ENCODE results near the gene MFSD1. TPM values are rescaled to one million over a fixed set of nuclear protein-coding genes. Genes with fewer than 3 reads are reported as not detected.
A peak's percentile ranks its signal among the peaks of the same experiment; 100 is the strongest.

MFSD1 gene
- total and polyA plus RNA-seq, 8 donors = 8.9 to 37.4 (median 22.6) TPM

- no peak for DNase-seq
- 86 to 92% methylated on average over 8 of the region's 8 CpGs for WGBS, 2 donors
- Histone ChIP-seq H3K27ac (no peak overlapping the region), H3K9me3 (no peaks in the 10 kb centered on the region), H3K27me3 (no peaks in the 10 kb centered on the region), H3K4me1 (peaks cover 0 to 5% (median 4%) of the 10 kb centered on the region in 3 donors), H3K36me3 (no peaks in the 10 kb centered on the region), H3K4me3 (no peak overlapping the region)
- FAIRE-seq = no peak
- ATAC-seq = no peak
- no peak for TF ChIP-seq CTCF (IDR thresholded peaks at IDR 0.05)
- intact Hi-C loops (cut with DNase I) = loop anchor here in 2 of 3 donors (5.0 to 10.0 kb wide), 2 partner anchors 416 to 963 kb away; no protein-coding TSS in a partner anchor
Observed at GRCh38 chr3:158841387-158841786, 39.5 kb downstream of the MFSD1 start.

GRCh38 chr3:158842976-158843375 is 41.1 kb downstream of the MFSD1 start:
- Histone ChIP-seq H3K9me3 (no peaks in the 10 kb centered on the region), H3K36me3 (no peaks in the 10 kb centered on the region), H3K27me3 (no peaks in the 10 kb centered on the region), H3K4me3 (no peak overlapping the region), H3K27ac (no peak overlapping the region), H3K4me1 (peaks cover 0 to 5% (median 4%) of the 10 kb centered on the region in 3 donors)
- whole genome bisulfite sequencing, 2 donors = 55 to 77% methylated on average over 3 of the region's 3 CpGs
- no peak for ATAC-seq
- no peak for DNase-seq
- FAIRE-seq = no peak
- intact Hi-C loops (cut with DNase I) = loop anchor here in 2 of 3 donors (5.0 to 10.0 kb wide), 2 partner anchors 414 to 962 kb away; no protein-coding TSS in a partner anchor
- no peak for TF ChIP-seq CTCF (IDR thresholded peaks at IDR 0.05)

GRCh38 chr3:158845765-158846350 is 44.0 kb downstream of the MFSD1 start:
- 10% methylated on average over 5 of the region's 5 CpGs for WGBS, 2 donors
- Histone ChIP-seq H3K36me3 (no peaks in the 10 kb centered on the region), H3K4me1 (no peaks in the 10 kb centered on the region), H3K9me3 (no peaks in the 10 kb centered on the region), H3K27ac (no peak overlapping the region), H3K4me3 (no peak overlapping the region), H3K27me3 (no peaks in the 10 kb centered on the region)
- no peak for FAIRE-seq
- peak; percentile 60 to 84 (median 78) for ATAC-seq
- TF ChIP-seq CTCF (IDR thresholded peaks at IDR 0.05) = peak; percentile 53 to 70 (median 63)
- peak in 2 of 6 donors; percentile 9 to 28 for DNase-seq
- intact Hi-C loops (cut with DNase I) = loop anchor here in 1 of 3 donors (10.0 kb wide), 1 partner anchor 959 kb away; no protein-coding TSS in a partner anchor

GRCh38 chr3:158846803-158847451 is 45.1 kb downstream of the MFSD1 start:
- WGBS, 2 donors = 41 to 42% methylated on average over 3 of the region's 3 CpGs
- H3K27me3 ChIP-seq = no peaks in the 10 kb centered on the region
- no peaks in the 10 kb centered on the region for H3K36me3 ChIP-seq
- H3K27ac ChIP-seq = no peak overlapping the region
- intact Hi-C loops (cut with DNase I) = loop anchor here in 1 of 3 donors (10.0 kb wide), 1 partner anchor 958 kb away; no protein-coding TSS in a partner anchor
- no peaks in the 10 kb centered on the region for H3K4me1 ChIP-seq
- H3K9me3 ChIP-seq = no peaks in the 10 kb centered on the region
- ATAC-seq (no peak), DNase-seq (no peak), FAIRE-seq (no peak)
- H3K4me3 ChIP-seq = no peak overlapping the region
- no peak for TF ChIP-seq CTCF (IDR thresholded peaks at IDR 0.05)

- Histone ChIP-seq H3K36me3 (no peaks in the 10 kb centered on the region), H3K27ac (no peak overlapping the region), H3K4me1 (no peaks in the 10 kb centered on the region), H3K9me3 (no peaks in the 10 kb centered on the region), H3K4me3 (no peak overlapping the region), H3K27me3 (no peaks in the 10 kb centered on the region)
- DNase-seq (no peak), ATAC-seq (no peak), FAIRE-seq (no peak)
- TF ChIP-seq CTCF (IDR thresholded peaks at IDR 0.05) = no peak
- 54 to 63% methylated on average over 4 of the region's 4 CpGs for WGBS, 2 donors
- intact Hi-C loops (cut with DNase I) = loop anchor here in 1 of 3 donors (10.0 kb wide), 1 partner anchor 957 kb away; no protein-coding TSS in a partner anchor
Observed at GRCh38 chr3:158847452-158847821, 45.6 kb downstream of the MFSD1 start.
